Neural cell (in vitro differentiated cells): ENCODE results near the gene DUS3L. TPM values are rescaled to one million over a fixed set of nuclear protein-coding genes. Genes with fewer than 3 reads are reported as not detected.

Source experiments
- H2AFZ ChIP-seq: fragments of 200-600, 300-800 bp; sonication (generic), shearing (Covaris generic); 2 replicates; pipeline ENCODE4 v1.6.0; 2014; ENCODE audit warnings: low read depth, mild to moderate bottlenecking, antibody characterized with exemption, low read length, moderate library complexity
- H3F3A ChIP-seq: fragments of 200-600 bp; shearing (Covaris generic); 2 replicates; pipeline ENCODE4 v1.6.1; 2016; ENCODE audit warnings: mild to moderate bottlenecking, moderate library complexity, mixed read lengths, antibody characterized with exemption, low read length; ENCODE audit not compliant: insufficient read depth, poor library complexity, severe bottlenecking
- H3K27ac ChIP-seq: fragments of 200-600, 300-800 bp; sonication (generic), shearing (Covaris generic); 2 replicates; pipeline ENCODE4 v1.5.1; 2014; ENCODE audit warnings: mild to moderate bottlenecking, low read length, moderate library complexity
- H3K27me3 ChIP-seq: fragments of 300-800, 200-600 bp; sonication (generic), shearing (Covaris generic); 2 replicates; pipeline ENCODE4 v1.6.0; 2014; ENCODE audit warnings: mild to moderate bottlenecking, low read depth, low read length, moderate library complexity; ENCODE audit not compliant: insufficient read depth
- H3K36me3 ChIP-seq: fragments of 300-800, 200-600 bp; sonication (generic), shearing (Covaris generic); 2 replicates; pipeline ENCODE4 v1.5.1; 2014; ENCODE audit warnings: mild to moderate bottlenecking, antibody characterized with exemption, low read length, moderate library complexity; ENCODE audit not compliant: insufficient read depth
- H3K4me2 ChIP-seq: fragments of 300-800, 200-600 bp; sonication (generic), shearing (Covaris generic); 2 replicates; pipeline ENCODE4 v1.6.0; 2014; ENCODE audit warnings: mild to moderate bottlenecking, low read length
- H3K4me3 ChIP-seq: fragments of 300-800, 200-600 bp; sonication (generic), shearing (Covaris generic); 2 replicates; pipeline ENCODE4 v1.5.1; 2014; ENCODE audit warnings: mild to moderate bottlenecking, low read length, moderate library complexity
- H3K79me2 ChIP-seq: fragments of 200-600 bp; shearing (Covaris generic); replicated peaks from 2 replicates; pipeline ENCODE4 v1.6.0; 2014; ENCODE audit warnings: mild to moderate bottlenecking, low read length, moderate library complexity; ENCODE audit not compliant: insufficient read depth
- H3K9ac ChIP-seq: fragments of 300-800, 200-600 bp; sonication (generic), shearing (Covaris generic); 2 replicates; pipeline ENCODE4 v1.6.1; 2016; ENCODE audit warnings: mild to moderate bottlenecking, low read length, mixed read lengths
- H3K9me2 ChIP-seq: fragments of 200-600 bp; shearing (Covaris generic); 2 replicates; pipeline ENCODE4 v1.6.1; 2016; ENCODE audit warnings: mild to moderate bottlenecking, low read length, mixed read lengths; ENCODE audit not compliant: insufficient read depth
- H3K9me3 ChIP-seq: fragments of 200-600, 300-800 bp; sonication (generic), shearing (Covaris generic); 2 replicates; pipeline ENCODE4 v1.6.1; 2016; ENCODE audit warnings: mild to moderate bottlenecking, mixed run types, low read length, moderate library complexity, mixed read lengths
- H4K20me1 ChIP-seq: fragments of 200-600 bp; shearing (Covaris generic); 2 replicates; pipeline ENCODE4 v1.6.1; 2016; ENCODE audit warnings: mild to moderate bottlenecking, mixed run types; ENCODE audit not compliant: insufficient read depth
- CTCF ChIP-seq: fragments of 450-650 bp; IDR thresholded peaks from 2 replicates; pipeline ENCODE4 v1.5.1; 2014; ENCODE audit warnings: antibody characterized with exemption, mild to moderate bottlenecking, moderate library complexity; ENCODE audit not compliant: poor library complexity, severe bottlenecking
- EP300 ChIP-seq: fragments of 450-650 bp; conservative IDR thresholded peaks from 2 replicates; pipeline ENCODE4 v1.6.1; 2014; ENCODE audit warnings: antibody characterized with exemption, mild to moderate bottlenecking, moderate library complexity; ENCODE audit not compliant: poor library complexity, severe bottlenecking
- EZH2 ChIP-seq: fragments of 200-600, 300-800 bp; shearing (Covaris generic), sonication (generic); IDR thresholded peaks from 2 replicates; pipeline ENCODE4 v1.6.1; 2014; ENCODE audit warnings: antibody characterized with exemption, low read length, borderline replicate concordance, mild to moderate bottlenecking; ENCODE audit not compliant: insufficient read depth, poor library complexity, severe bottlenecking
- MXI1 ChIP-seq: fragments of 450-650 bp; conservative IDR thresholded peaks from 2 replicates; pipeline ENCODE4 v1.6.1; 2014; ENCODE audit warnings: antibody characterized with exemption, mild to moderate bottlenecking; ENCODE audit not compliant: poor library complexity, severe bottlenecking
- POLR2AphosphoS5 ChIP-seq: IDR thresholded peaks from 2 replicates; pipeline ENCODE4 v1.6.1; 2012
- RAD21 ChIP-seq: fragments of 450-650 bp; conservative IDR thresholded peaks from 2 replicates; pipeline ENCODE4 v1.6.1; 2014; ENCODE audit warnings: antibody characterized with exemption, mild to moderate bottlenecking, moderate library complexity
- REST ChIP-seq: IDR thresholded peaks from 2 replicates; pipeline ENCODE4 v1.6.1; 2012; ENCODE audit warnings: borderline replicate concordance
- SMC3 ChIP-seq: fragments of 450-650 bp; conservative IDR thresholded peaks from 2 replicates; pipeline ENCODE4 v1.6.1; 2014; ENCODE audit warnings: antibody characterized with exemption, mild to moderate bottlenecking, moderate library complexity; ENCODE audit not compliant: poor library complexity
- TAF1 ChIP-seq: IDR thresholded peaks from 2 replicates; pipeline ENCODE4 v1.6.1; 2012; ENCODE audit warnings: low read depth
- polyA plus RNA-seq: library from polyadenylated mRNA; depleted of rRNA; stranded (reverse); fragments of >200 nt; gene quantifications from 2 replicates; pipeline ENCODE4 v1.2.3, GENCODE V29; 2014

DUS3L gene
- polyA plus RNA-seq, 1 donor from 2014 or later = 34.2 TPM

GRCh38 chr19:5804516-5805461 is 13.8 kb upstream of the DUS3L start, which contains the start of gene NRTN:
NRTN (plus strand) TSS chr19:5805067; CDS start chr19:5824166, 19,099 bp downstream.
- H3K4me3 ChIP-seq = no peak within 1 kb of the TSS

GRCh38 chr19:5803752-5804515 is 13.0 kb upstream of the DUS3L start:
- Histone ChIP-seq H2AFZ (no peak overlapping the region), H3K4me2 (no peak overlapping the region), H3K36me3 (no peaks in the 10 kb centered on the region), H3K27ac (no peak overlapping the region), H4K20me1 (no peaks in the 10 kb centered on the region), H3K9ac (no peak overlapping the region), H3F3A (no peaks in the 10 kb centered on the region), H3K27me3 (peaks cover 32% of the 10 kb centered on the region), H3K9me3 (no peaks in the 10 kb centered on the region), H3K79me2 (no peaks in the 10 kb centered on the region), H3K4me3 (no peak overlapping the region), H3K9me2 (no peaks in the 10 kb centered on the region)
- TF ChIP-seq TAF1 (no peak), CTCF (peak; percentile 75), SMC3 (peak; percentile 51), RAD21 (peak; percentile 46), MXI1 (no peak), EZH2 (no peak), EP300 (no peak), REST (no peak), POLR2AphosphoS5 (no peak)

More at GRCh38 chr19:5804516-5805461, 13.8 kb upstream of the DUS3L start, which contains the start of gene NRTN:
- no peaks in the 10 kb centered on the region for H3F3A ChIP-seq
- no peaks in the 10 kb centered on the region for H3K36me3 ChIP-seq
- no peak within 1 kb of the TSS for H3K4me2 ChIP-seq
- H3K9me3 ChIP-seq = no peaks in the 10 kb centered on the region
- H3K27ac ChIP-seq = no peak within 1 kb of the TSS
- peaks cover 32% of the 10 kb centered on the region for H3K27me3 ChIP-seq
- no peaks in the 10 kb centered on the region for H3K9me2 ChIP-seq
- H3K9ac ChIP-seq = no peak within 1 kb of the TSS
- no peaks in the 10 kb centered on the region for H4K20me1 ChIP-seq
- H2AFZ ChIP-seq = no peak within 1 kb of the TSS
- TF ChIP-seq EZH2 (peak; percentile 15), CTCF (no peak)
- no peaks in the 10 kb centered on the region for H3K79me2 ChIP-seq
